GM18873 (cell line): ENCODE data around the gene CAPN7.

Experiments used
- ATAC-seq: cut with Tn5 transposase; IDR thresholded peaks from one replicate; pipeline ENCODE4 v1.9.1; 2021; ENCODE audit warnings: mild to moderate bottlenecking, moderate library complexity, moderate number of reproducible peaks; ENCODE audit not compliant: unreplicated experiment, low FRiP score

Gene CAPN7

GRCh38 chr3:15292765-15293522 lies 86.9 kb downstream of the CAPN7 start:
- no peak for ATAC-seq

DNA sequence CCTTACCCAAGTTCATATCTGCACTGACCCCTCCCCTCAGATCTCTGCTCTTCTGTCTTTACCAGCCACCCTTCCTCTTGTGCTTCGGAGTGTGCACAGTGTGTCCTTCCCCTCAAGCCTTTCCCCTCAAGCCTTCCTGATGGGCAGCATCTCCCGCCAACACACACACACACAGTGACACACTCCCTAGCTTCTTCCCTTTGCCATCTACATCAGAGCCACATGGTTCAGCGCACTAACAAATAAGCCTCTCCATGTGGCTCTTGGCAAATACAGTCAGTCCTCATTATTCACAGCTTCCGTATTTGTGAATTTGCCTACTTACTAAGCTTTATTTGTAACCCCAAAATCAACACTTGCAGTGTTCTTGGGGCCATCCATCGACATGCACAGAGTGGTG lies 88.9 kb downstream of the CAPN7 start:
- no peak for ATAC-seq

DNA sequence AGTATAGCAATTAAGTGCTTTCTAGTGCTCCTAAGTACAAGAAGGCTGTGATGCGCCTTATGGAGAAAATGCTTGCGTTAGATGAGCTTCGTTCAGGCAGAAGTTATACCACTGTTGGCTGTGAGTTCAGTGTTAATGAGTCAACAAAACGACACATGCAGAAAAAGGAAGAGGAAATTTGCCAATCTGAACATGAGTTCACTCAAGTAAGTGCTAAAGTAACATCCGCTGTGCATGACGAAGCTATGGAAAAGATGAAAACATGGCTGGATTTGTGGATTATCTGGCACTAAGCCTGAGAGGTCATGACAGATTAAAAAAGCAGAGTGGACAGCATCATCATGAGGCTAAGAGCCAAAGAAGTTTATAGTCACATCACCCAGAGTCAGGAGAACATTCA lies 89.5 kb downstream of the CAPN7 start:
- ATAC-seq, result no peak

DNA sequence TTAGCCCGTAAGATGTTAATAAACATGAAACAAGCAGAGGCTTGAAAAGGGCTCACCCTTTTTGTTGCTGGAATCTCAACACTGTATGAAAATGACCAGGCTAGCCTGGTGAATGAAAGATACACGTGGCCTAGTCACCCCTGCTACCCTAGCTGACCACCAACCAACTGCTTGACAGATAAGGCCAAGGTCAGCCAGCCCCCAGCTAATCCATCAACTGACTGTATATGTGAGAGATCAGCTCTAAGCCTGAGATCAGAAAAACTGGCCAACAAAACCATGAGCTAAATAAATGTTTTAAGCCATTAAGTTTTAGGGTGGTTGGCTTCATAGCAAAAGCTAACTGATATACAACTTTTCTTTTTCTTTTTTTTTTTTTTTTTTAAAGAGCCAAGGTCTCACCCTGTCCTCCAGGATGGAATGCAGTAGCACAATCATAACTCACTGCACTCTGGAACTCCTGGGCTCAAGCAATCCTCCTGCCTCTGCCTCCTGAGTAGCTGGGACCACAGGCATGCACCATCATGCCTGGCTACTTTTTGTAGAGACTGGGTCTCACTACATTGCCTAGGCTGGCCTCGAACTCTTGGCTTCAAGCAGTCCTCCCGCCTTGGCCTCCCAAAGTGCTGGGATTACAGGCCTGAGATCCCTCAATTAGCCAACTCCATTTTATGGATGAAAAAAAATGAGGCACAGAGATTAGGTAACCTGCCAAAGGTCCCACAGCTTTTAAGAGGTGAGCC lies 91.7 kb downstream of the CAPN7 start:
- ATAC-seq, result no peak

- no peak for ATAC-seq
Observed at GRCh38 chr3:15298504-15298903, 92.5 kb downstream of the CAPN7 start.

- no peak for ATAC-seq
Observed at GRCh38 chr3:15299036-15299435, 93.0 kb downstream of the CAPN7 start.

GRCh38 chr3:15300323-15301078 lies 94.5 kb downstream of the CAPN7 start:
- ATAC-seq, result no peak

- ATAC-seq, result no peak
Observed at GRCh38 chr3:15301761-15302160, 95.7 kb downstream of the CAPN7 start.
